Hindlimb muscle (tissue), 1 donor: ENCODE results near the gene C1orf232. TPM values are rescaled to one million over a fixed set of nuclear protein-coding genes. Genes with fewer than 3 reads are reported as not detected.

Experiments
- DNase-seq: peaks from one replicate; pipeline ENCODE4 v3.0.0-alpha.2; 2013
- polyA plus RNA-seq: library from polyadenylated mRNA; unstranded; fragments of 120-200 nt; gene quantifications from one replicate; pipeline ENCODE4 v1.2.1, GENCODE V29; 2013; ENCODE audit not compliant: insufficient read length

The C1orf232 gene
- polyA plus RNA-seq, 1 donor: not detected

GRCh38 chr1:26156285-26157038 lies 12.3 kb downstream of the C1orf232 start:
- DNase-seq: no peak

- no peak for DNase-seq
Observed at GRCh38 chr1:26155370-26156284, 13.1 kb downstream of the C1orf232 start.

- DNase-seq: no peak
Observed at GRCh38 chr1:26154750-26155149, 14.0 kb downstream of the C1orf232 start.

- no peak for DNase-seq
Observed at GRCh38 chr1:26153966-26154532, 14.7 kb downstream of the C1orf232 start.

- DNase-seq: no peak
Observed at GRCh38 chr1:26148887-26149286, 19.9 kb downstream of the C1orf232 start.

- DNase-seq: no peak
Observed at GRCh38 chr1:26145960-26146294, 22.8 kb downstream of the C1orf232 start.

GRCh38 chr1:26145041-26145959 lies 23.5 kb downstream of the C1orf232 start:
- peak; percentile 71 for DNase-seq

- DNase-seq: no peak
Observed at GRCh38 chr1:26142159-26142558, 26.6 kb downstream of the C1orf232 start.

- no peak for DNase-seq
Observed at GRCh38 chr1:26138974-26139558, 29.7 kb downstream of the C1orf232 start.

- DNase-seq: no peak
Observed at GRCh38 chr1:26134466-26134865, 34.3 kb downstream of the C1orf232 start.

- no peak for DNase-seq
Observed at GRCh38 chr1:26132834-26133167, 36.0 kb downstream of the C1orf232 start.

GRCh38 chr1:26132128-26132833 lies 36.5 kb downstream of the C1orf232 start:
- DNase-seq: no peak

- no peak for DNase-seq
Observed at GRCh38 chr1:26130695-26131094, 38.1 kb downstream of the C1orf232 start.

- DNase-seq: no peak
Observed at GRCh38 chr1:26129778-26130177, 39.0 kb downstream of the C1orf232 start.

GRCh38 chr1:26127235-26128163 lies 41.3 kb downstream of the C1orf232 start:
- DNase-seq: no peak

GRCh38 chr1:26126321-26127084 lies 42.3 kb downstream of the C1orf232 start:
- no peak for DNase-seq

- no peak for DNase-seq
Observed at GRCh38 chr1:26125946-26126320, 42.8 kb downstream of the C1orf232 start.

- no peak for DNase-seq
Observed at GRCh38 chr1:26125382-26125781, 43.4 kb downstream of the C1orf232 start.
